Effector CD4-positive, alpha-beta T cell (primary cell): Measurements from ENCODE around the gene PRDM13.
"Not testable (repeated sequence)": the region's sequence is repeated elsewhere in the genome, so short reads cannot be mapped to it uniquely, and the experiment has no call there.

ENCODE experiments used
- DNase-seq: peaks from one replicate; pipeline ENCODE4 v3.0.0-alpha.2; 2020

The PRDM13 gene

DNA sequence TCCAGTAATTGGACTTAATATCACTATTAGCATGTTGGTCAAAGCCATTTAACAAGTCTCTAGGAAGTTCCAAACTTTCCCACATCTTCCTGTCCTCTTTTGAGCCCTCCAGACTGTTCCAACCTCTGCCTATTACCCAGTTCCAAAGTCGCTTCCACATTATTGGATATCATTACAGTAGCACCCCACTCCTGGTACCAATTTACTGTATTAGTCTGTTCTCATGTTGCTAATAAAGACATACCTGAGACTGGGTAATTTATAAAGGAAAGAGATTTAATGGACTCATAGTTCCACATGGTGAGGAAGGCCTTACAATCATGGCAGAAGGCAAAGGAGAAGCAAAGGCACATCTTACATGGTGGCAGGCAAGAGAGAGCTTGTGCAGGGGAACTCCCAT is 31.7 kb downstream of the PRDM13 start:
- DNase-seq = not testable (repeated sequence)

DNA sequence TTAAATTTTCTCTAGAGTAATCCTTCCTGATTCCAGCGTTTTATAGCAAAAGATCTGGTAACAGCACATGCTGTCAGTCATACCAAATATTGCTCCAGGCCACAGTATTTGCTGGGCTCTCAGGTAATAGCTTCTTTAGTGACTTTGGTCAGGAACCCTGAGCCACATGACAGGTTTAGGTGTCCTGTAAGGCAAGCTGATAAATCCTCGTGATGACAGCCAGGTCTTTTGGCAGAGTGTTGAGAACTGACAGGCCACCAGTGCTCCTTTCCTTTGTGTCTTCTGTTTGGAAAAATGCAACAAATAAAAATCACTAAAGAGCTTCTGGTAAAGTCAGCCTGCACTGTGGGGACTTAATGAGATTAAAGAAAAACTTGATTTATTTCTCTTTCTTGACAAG is 34.6 kb downstream of the PRDM13 start:
- no peak for DNase-seq

DNA sequence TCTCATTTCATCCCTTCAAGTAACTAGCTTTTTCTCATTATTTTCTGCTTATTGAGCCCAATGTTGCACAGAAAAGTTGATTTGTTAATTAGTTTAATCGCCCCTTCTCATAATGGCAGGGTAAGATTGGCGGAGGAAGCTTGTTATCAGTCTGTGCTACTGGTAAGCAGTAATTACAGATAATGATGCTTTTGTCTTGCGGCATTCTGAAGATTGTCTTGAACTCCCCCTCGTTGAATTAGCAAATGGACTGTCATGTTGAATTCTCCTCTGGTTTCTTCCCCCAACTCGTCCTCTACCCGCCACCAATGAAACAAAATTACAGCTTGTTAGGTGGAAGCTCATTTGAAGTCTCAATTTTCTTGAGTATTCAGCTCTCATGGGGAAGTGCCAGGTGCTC is 39.4 kb downstream of the PRDM13 start:
- DNase-seq = no peak

DNA sequence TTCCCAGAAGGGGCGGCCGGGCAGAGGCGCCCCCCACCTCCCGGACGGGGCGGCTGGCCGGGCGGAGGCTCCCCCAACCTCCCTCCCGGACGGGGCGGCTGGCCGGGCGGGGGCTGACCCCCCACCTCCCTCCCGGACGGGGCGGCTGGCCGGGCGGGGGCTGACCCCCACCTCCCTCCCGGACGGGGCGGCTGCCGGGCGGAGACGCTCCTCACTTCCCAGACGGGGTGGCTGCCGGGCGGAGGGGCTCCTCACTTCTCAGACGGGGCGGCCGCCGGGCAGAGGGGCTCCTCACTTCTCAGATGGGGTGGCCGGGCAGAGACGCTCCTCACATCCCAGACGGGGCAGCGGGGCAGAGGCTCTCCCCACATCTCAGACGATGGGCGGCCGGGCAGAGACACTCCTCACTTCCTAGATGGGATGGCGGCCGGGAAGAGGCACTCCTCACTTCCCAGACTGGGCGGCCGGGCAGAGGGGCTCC is 43.5 kb downstream of the PRDM13 start:
- DNase-seq = not testable (repeated sequence)

DNA sequence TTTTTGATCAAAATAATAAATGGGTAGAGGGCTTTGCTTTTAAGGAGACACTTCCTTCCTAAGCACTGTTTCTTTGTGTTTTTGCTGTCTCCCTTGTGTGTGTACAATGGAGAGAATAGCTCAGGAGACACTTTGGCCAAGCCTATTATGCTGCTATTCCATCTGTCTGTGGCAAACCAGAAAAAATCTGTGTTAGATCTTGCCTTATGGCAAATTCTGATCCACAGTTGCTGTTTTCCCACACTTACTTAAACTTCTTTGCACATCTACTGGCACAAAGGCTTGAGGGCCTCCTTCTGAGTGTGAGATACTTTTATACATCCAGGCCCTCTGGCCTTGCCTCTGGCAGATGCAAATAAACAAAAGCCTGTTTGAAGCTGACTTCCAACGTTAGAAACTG is 53.6 kb downstream of the PRDM13 start:
- no peak for DNase-seq

DNA sequence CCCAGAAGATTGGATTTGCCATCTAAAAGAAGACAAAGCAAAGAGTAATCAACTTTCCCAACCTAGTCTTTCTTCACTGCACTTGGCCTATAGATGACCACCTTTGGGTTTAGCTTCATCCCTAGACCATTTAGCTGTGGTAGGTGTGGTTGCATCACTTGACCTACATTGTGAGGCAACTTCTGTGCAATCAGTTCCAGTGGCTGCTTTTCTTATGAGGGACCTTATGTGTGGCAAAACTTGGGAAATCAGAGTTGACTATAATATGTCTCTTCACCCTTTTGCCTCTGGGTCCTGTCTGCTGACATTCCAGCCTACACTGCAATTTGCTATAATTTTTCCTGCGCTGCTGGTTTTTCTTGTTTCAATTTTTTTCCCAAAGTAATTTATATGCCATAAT is 55.2 kb downstream of the PRDM13 start:
- DNase-seq = no peak

DNA sequence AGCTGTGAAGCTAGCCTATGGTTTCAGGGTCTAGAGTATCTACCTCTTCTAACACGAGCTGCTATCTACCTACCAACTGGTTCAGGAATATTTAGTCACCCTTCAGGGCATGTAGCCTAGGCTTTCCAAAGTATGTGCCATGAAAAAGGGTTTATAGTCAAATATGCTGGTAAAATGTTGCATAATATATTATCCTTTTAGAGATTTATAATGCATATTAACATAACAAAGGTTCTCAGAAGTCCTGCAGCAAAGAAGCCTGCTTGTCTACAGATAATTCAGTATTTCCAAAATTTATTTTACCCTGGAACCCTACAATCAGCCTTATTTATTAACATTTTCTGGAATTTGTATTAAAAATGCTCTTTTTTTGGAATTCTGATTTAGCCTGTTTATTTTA is 56.0 kb downstream of the PRDM13 start:
- no peak for DNase-seq
